Kidney epithelial cell (primary cell): ENCODE data around the gene FGL2. TPM values are rescaled to one million over a fixed set of nuclear protein-coding genes. Genes with fewer than 3 reads are reported as not detected.

Experiments used
- DNase-seq: peaks from one replicate; pipeline ENCODE4 v3.0.0-alpha.2; 2010; ENCODE audit warnings: low read depth
- H3K27me3 ChIP-seq: 2 replicates; pipeline ENCODE4 v1.6.0; 2011; ENCODE audit warnings: low read length; ENCODE audit not compliant: control insufficient read depth, insufficient read depth
- H3K36me3 ChIP-seq: 2 replicates; pipeline ENCODE4 v1.5.1; 2011; ENCODE audit warnings: low read length; ENCODE audit not compliant: control insufficient read depth, insufficient read depth
- H3K4me3 ChIP-seq: 2 replicates; pipeline ENCODE4 v1.5.1; 2011; ENCODE audit warnings: low read depth, mild to moderate bottlenecking, control low read depth, low read length
- CTCF ChIP-seq: IDR thresholded peaks from 2 replicates; pipeline ENCODE4 v1.5.1; 2011; ENCODE audit warnings: mild to moderate bottlenecking, moderate library complexity, low read length, control low read depth, inconsistent platforms; ENCODE audit not compliant: insufficient read depth, poor library complexity, severe bottlenecking
- total RNA-seq: library from RNA; depleted of rRNA; stranded (reverse); fragments of >200 nt; gene quantifications from 2 replicates; pipeline ENCODE4 v1.2.3, GENCODE V29; 2015

FGL2 gene
- total RNA-seq, 1 donor from 2014 or later: 0.13 TPM

- H3K27me3 ChIP-seq: no peaks in the 10 kb centered on the region
- no peak for DNase-seq
- no peak overlapping the region for H3K4me3 ChIP-seq
- H3K36me3 ChIP-seq: no peaks in the 10 kb centered on the region
- no peak for TF ChIP-seq CTCF
Measured at GRCh38 chr7:77202481-77202976, 2.9 kb upstream of the FGL2 start.

GRCh38 chr7:77200542-77200941, 923 bp upstream of the FGL2 start:
- DNase-seq: no peak
- Histone ChIP-seq H3K4me3 (no peak overlapping the region), H3K36me3 (no peaks in the 10 kb centered on the region), H3K27me3 (no peaks in the 10 kb centered on the region)
- no peak for TF ChIP-seq CTCF

- Histone ChIP-seq H3K4me3 (no peak overlapping the region), H3K27me3 (no peaks in the 10 kb centered on the region), H3K36me3 (no peaks in the 10 kb centered on the region)
- DNase-seq: no peak
- TF ChIP-seq CTCF: no peak
Measured at GRCh38 chr7:77197141-77197540, 2.5 kb downstream of the FGL2 start.

GRCh38 chr7:77188731-77189437, 10.7 kb downstream of the FGL2 start:
- no peak for TF ChIP-seq CTCF
- no peak for DNase-seq
- Histone ChIP-seq H3K36me3 (no peaks in the 10 kb centered on the region), H3K4me3 (no peak overlapping the region), H3K27me3 (no peaks in the 10 kb centered on the region)

GRCh38 chr7:77185866-77186265, 13.8 kb downstream of the FGL2 start:
- TF ChIP-seq CTCF: no peak
- Histone ChIP-seq H3K27me3 (no peaks in the 10 kb centered on the region), H3K36me3 (no peaks in the 10 kb centered on the region), H3K4me3 (no peak overlapping the region)
- no peak for DNase-seq

GRCh38 chr7:77184990-77185389, 14.6 kb downstream of the FGL2 start:
- no peaks in the 10 kb centered on the region for H3K27me3 ChIP-seq
- no peak for DNase-seq
- no peak overlapping the region for H3K4me3 ChIP-seq
- no peaks in the 10 kb centered on the region for H3K36me3 ChIP-seq
- no peak for TF ChIP-seq CTCF
